Brain microvascular endothelial cell (primary cell): ENCODE measurements around the gene ZFP28.
A peak's percentile ranks its signal among the peaks of the same experiment; 100 is the strongest.

Experiments
- DNase-seq: peaks from one replicate; pipeline ENCODE4 v3.0.0-alpha.2; 2020
- H3K27ac ChIP-seq: fragments of 250-450 bp; sonication (Bioruptor Pico); 2 replicates; pipeline ENCODE4 v1.5.1; 2020; ENCODE audit warnings: mild to moderate bottlenecking, moderate library complexity
- H3K27me3 ChIP-seq: fragments of 250-450 bp; sonication (Bioruptor Pico); replicated peaks from 2 replicates; pipeline ENCODE4 v1.5.1; 2020; ENCODE audit warnings: mild to moderate bottlenecking
- H3K36me3 ChIP-seq: fragments of 250-450 bp; sonication (Bioruptor Pico); replicated peaks from 2 replicates; pipeline ENCODE4 v1.5.1; 2020; ENCODE audit warnings: mild to moderate bottlenecking
- H3K4me3 ChIP-seq: 2 replicates; pipeline ENCODE4 v1.5.1; 2011; ENCODE audit warnings: low read depth, mild to moderate bottlenecking, control low read depth, low read length, moderate library complexity
- in situ Hi-C: cut with HindIII; loops from 2 replicates; pipeline ENCODE4 v1.10.0; 2017; ENCODE audit warnings: low sequenced_read_pairs, low pct_ligation_motif_present
- TF ChIP-seq, protein P1 (sequence below): IDR thresholded peaks from 2 replicates; pipeline ENCODE4 v1.5.1; 2011; ENCODE audit warnings: low read depth, mild to moderate bottlenecking, moderate library complexity, low read length, control low read depth, inconsistent platforms; ENCODE audit errors: missing control alignments

ZFP28 gene

DNA sequence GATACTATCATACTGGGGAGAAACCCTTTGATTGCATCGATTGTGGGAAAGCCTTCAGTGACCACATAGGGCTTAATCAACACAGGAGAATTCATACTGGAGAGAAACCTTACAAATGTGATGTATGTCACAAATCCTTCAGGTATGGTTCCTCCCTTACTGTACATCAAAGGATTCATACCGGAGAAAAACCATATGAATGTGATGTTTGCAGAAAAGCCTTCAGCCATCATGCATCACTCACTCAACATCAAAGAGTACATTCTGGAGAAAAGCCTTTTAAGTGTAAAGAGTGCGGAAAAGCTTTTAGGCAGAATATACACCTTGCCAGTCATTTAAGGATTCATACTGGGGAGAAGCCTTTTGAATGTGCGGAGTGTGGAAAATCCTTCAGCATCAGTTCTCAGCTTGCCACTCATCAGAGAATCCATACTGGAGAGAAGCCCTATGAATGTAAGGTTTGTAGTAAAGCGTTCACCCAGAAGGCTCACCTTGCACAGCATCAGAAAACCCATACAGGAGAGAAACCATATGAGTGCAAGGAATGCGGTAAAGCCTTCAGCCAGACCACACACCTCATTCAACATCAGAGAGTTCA lies 15.6 kb downstream of the ZFP28 start:
- Histone ChIP-seq H3K27ac (no peak overlapping the region), H3K27me3 (no peaks in the 10 kb centered on the region), H3K36me3 (peaks cover 35% of the 10 kb centered on the region), H3K4me3 (no peak overlapping the region)
- in situ Hi-C loops: no loop called here
- TF ChIP-seq, protein P1, sequence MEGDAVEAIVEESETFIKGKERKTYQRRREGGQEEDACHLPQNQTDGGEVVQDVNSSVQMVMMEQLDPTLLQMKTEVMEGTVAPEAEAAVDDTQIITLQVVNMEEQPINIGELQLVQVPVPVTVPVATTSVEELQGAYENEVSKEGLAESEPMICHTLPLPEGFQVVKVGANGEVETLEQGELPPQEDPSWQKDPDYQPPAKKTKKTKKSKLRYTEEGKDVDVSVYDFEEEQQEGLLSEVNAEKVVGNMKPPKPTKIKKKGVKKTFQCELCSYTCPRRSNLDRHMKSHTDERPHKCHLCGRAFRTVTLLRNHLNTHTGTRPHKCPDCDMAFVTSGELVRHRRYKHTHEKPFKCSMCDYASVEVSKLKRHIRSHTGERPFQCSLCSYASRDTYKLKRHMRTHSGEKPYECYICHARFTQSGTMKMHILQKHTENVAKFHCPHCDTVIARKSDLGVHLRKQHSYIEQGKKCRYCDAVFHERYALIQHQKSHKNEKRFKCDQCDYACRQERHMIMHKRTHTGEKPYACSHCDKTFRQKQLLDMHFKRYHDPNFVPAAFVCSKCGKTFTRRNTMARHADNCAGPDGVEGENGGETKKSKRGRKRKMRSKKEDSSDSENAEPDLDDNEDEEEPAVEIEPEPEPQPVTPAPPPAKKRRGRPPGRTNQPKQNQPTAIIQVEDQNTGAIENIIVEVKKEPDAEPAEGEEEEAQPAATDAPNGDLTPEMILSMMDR: no peak
- DNase-seq: no peak

DNA sequence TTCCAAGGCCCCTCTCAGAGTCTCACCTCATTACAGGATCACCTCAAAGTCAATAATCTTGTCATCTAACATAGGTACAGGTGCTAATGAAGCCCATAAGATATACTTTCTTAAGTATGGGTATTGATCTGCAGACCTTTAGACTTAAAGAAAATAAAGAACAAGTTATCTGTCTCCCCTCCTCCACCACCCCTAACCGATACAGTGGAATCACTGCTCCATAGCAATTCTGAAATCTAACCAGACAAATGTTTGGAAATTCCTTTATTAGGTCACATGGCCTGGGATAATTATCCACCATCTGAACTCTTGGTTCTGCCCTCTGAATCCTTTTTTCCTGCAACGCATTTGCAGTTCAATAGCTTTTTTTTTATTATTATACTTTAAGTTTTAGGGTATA lies 24.0 kb downstream of the ZFP28 start:
- in situ Hi-C loops: no loop called here
- no peaks in the 10 kb centered on the region for H3K27me3 ChIP-seq
- no peak for DNase-seq
- TF ChIP-seq, protein P1: no peak
- no peaks in the 10 kb centered on the region for H3K36me3 ChIP-seq
- no peak overlapping the region for H3K4me3 ChIP-seq
- H3K27ac ChIP-seq: no peak overlapping the region

DNA sequence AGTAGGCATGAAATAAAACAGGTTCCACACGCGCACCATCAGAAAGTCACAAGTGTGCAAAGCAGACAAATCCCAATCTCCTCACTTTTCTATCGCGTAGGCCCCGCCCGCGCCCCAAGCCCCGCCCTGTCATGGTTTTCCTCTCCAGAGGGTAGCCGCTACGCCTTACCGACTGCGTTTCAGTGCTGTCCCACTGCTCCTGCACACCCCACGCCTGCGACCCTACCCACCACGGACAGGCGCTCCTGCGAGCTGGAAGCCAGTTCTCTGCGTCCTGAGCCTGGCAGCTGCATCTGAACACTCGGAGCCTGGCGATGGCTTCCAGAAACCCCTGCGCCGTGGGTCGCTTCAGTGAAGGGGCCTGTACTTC lies 28.1 kb downstream of the ZFP28 start:
- TF ChIP-seq, protein P1: no peak
- DNase-seq: peak; percentile 43
- Histone ChIP-seq H3K27ac (peak overlapping the region; percentile 34), H3K27me3 (no peaks in the 10 kb centered on the region), H3K4me3 (peak overlapping the region; percentile 95), H3K36me3 (peaks cover 23% of the 10 kb centered on the region)
- in situ Hi-C loops: no loop called here

DNA sequence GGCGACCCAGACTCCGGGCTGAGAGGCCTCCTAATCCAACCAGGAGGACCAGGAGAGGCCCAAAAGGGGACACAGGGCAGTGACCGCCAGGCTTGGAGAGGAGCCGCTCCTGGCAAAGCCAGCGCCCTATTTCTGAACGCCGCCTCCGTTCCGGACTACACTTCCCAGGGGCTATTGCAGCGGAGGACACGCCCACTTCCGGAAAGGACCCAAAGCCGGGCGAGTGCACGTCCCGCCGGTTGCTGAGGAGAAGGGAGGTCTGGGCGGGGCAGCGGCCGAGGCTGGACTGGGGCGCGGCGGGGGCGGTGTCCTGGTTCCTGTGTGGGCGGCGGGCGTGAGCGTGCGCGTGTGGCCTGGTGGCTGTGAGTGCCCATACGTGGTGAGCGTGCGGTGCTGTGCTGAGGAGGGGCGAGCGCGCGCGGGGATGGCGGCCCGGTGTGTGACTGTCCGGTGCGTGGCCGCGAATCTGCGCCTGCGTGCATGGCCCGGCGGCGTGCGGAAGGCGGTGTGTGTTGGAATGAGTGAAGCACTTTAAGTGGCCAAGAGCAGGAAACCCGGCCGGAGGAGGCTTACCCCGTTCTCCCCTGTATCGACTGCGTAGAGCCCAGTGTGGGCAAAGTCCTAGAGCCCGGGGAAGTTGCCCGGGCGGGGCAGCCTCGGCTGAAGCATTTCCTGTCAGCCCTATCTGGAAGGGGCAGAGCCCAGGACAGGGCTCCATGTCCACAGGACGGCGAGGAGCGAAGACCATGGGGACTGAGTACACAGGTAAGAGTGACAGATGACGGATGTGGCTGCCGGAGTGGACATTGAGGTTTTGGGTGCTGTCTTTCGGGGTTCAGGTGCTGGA lies 28.7 kb downstream of the ZFP28 start, which contains the start of gene ZNF470:
Gene ZNF470 (plus strand): TSS at position 195 of the 847 bp plus-strand sequence. CDS start 2,844 bp downstream, outside the sequence.
- H3K36me3 ChIP-seq: peaks cover 24% of the 10 kb centered on the region
- H3K27ac ChIP-seq: peak within 1 kb of the TSS; percentile 34
- in situ Hi-C loops: no loop called here
- peak; percentile 92 for DNase-seq
- peak within 1 kb of the TSS; percentile 95 for H3K4me3 ChIP-seq
- no peaks in the 10 kb centered on the region for H3K27me3 ChIP-seq
- TF ChIP-seq, protein P1: no peak

DNA sequence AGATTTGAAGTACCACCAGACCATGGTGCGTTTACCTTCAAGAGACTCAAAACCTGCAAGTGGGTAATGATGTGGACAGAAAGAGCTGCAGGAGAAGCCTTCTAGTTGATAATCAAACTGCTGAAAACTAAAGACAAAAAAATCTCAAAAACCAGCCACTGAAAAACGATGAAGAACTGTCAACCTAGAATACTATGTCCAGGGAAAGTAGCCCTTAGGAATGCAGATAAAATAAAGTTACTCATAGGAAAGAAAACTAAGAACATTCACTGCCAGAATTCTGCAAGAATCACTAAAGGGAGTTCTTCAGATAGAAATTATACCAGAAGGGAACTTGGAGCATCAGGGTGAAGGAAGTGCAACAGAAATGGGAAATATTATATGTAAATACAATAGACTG lies 33.8 kb downstream of the ZFP28 start:
- peaks cover 37% of the 10 kb centered on the region for H3K36me3 ChIP-seq
- TF ChIP-seq, protein P1: no peak
- in situ Hi-C loops: no loop called here
- no peak overlapping the region for H3K4me3 ChIP-seq
- no peaks in the 10 kb centered on the region for H3K27me3 ChIP-seq
- DNase-seq: no peak
- H3K27ac ChIP-seq: no peak overlapping the region
